Measurements from ENCODE around the gene MX2. TPM values are rescaled to one million over a fixed set of nuclear protein-coding genes. Genes with fewer than 3 reads are reported as not detected.

The MX2 gene
- total and polyA plus RNA-seq, 2 donors (not counting 1 experiment from before 2014, with no cell fraction given) = 51.2 to 64.3 TPM

- POLR2A ChIA-PET = no interaction called here
- WGBS (ENCODE audit: insufficient coverage) = 99% methylated on average over 14 of the region's 14 CpGs
- H3K27ac Mint-ChIP-seq = no peak overlapping the region
Observed at GRCh38 chr21:41374177-41374712, 12.4 kb downstream of the MX2 start.

More at GRCh38 chr21:41374177-41374712, 12.4 kb downstream of the MX2 start:
- H3K9me3 Mint-ChIP-seq (ENCODE audit: insufficient read depth) = no peaks in the 10 kb centered on the region
- ATAC-seq (ENCODE audit: low read depth) = no peak
- Histone ChIP-seq H3K9ac (ENCODE audit: low read length) (no peak overlapping the region), H3K9me3 (ENCODE audit: control extremely low read depth in 1 of 3, control insufficient read depth in 2 of 3, insufficient read depth in 1 of 3, low read length in 2 of 3) (peaks cover 0 to 3% (median 0%) of the 10 kb centered on the region in 3 donors), H4K20me1 (ENCODE audit: control insufficient read depth, insufficient read depth, low read length, poor library complexity, severe bottlenecking) (peaks cover 24% of the 10 kb centered on the region), H3K4me2 (replicated peaks; ENCODE audit: low read depth, low read length, poor library complexity, severe bottlenecking) (no peak overlapping the region), H3K4me3 (ENCODE audit: control extremely low read depth in 1 of 5, extremely low read depth in 1 of 5, insufficient read depth in 1 of 5, low read depth in 2 of 5, low read length in 4 of 5) (no peak overlapping the region), H3K27me3 (replicated peaks in 1 of 4; ENCODE audit: control extremely low read depth in 1 of 4, control insufficient read depth in 3 of 4, insufficient read depth in 4 of 4, low read length in 3 of 4) (no peaks in the 10 kb centered on the region), H2AFZ (ENCODE audit: insufficient read depth, low read depth, low read length, poor library complexity, severe bottlenecking) (no peak overlapping the region), H3K36me3 (replicated peaks in 1 of 2; ENCODE audit: control extremely low read depth in 1 of 2, control insufficient read depth in 1 of 2, extremely low read depth in 1 of 2, insufficient read depth in 2 of 2, low read length in 1 of 2) (peaks cover 0 to 38% of the 10 kb centered on the region in 2 experiments), H3K27ac (ENCODE audit: low read length in 2 of 2) (no peak overlapping the region), H3K79me2 (ENCODE audit: control insufficient read depth, insufficient read depth, low read length) (peaks cover 67% of the 10 kb centered on the region), H3K4me1 (ENCODE audit: control insufficient read depth in 2 of 2, insufficient read depth in 2 of 2, low read length in 2 of 2) (peaks cover 18 to 22% of the 10 kb centered on the region in 2 donors)
- H3K27me3 Mint-ChIP-seq = no peaks in the 10 kb centered on the region
- peaks cover 29% of the 10 kb centered on the region for H3K4me1 Mint-ChIP-seq
- CTCF ChIA-PET = interaction anchor here (2.6 kb wide), 1 partner anchor 91 kb away, joined by 13 read pairs; no protein-coding TSS in a partner anchor
- intact Hi-C loops (cut with micrococcal nuclease) = no loop called here
- TF ChIP-seq CTCF (IDR thresholded peaks at IDR 0.05) (no peak), EZH2 (IDR thresholded peaks at IDR 0.05; ENCODE audit: borderline replicate concordance, insufficient read depth, low read depth, low read length, poor library complexity, severe bottlenecking) (no peak)
- H3K4me3 Mint-ChIP-seq = no peak overlapping the region
- no peak for DNase-seq

Measured in B cell (primary cell).